Ishikawa (cell line): Measurements from ENCODE around the gene RNF111.

Experiments used
- RAD21 ChIP-seq: IDR thresholded peaks from 2 replicates; pipeline ENCODE4 v1.6.1; 2012; ENCODE audit warnings: low read depth
- REST ChIP-seq: IDR thresholded peaks from 2 replicates; pipeline ENCODE4 v1.6.1; 2012; ENCODE audit warnings: low read depth, mild to moderate bottlenecking
- TCF12 ChIP-seq: IDR thresholded peaks from 2 replicates; pipeline ENCODE4 v1.6.1; 2012; ENCODE audit warnings: low read depth
- YY1 ChIP-seq: IDR thresholded peaks from 2 replicates; pipeline ENCODE4 v1.6.1; 2012; ENCODE audit warnings: low read depth
- TF ChIP-seq, protein P1 (sequence below): IDR thresholded peaks from 2 replicates; pipeline ENCODE4 v1.6.1; 2012

DNA sequence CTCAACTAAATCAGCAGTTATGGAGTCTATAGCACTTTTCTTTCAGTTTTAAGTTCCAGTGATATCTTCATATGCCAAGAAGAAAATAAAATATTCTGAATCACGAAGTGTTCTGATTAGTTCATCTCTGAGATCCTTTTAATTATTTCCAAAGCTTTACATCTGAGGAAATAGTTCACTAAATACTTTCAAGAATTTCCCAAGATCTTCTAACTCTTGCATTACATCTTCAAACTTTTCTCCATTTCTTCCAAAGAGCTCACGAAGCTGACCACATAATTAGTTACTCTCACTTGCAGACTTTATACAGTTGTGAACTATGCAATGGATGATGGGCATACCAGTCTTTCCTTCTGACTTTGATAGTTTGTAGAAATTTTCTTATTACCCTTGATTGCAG, 4.2 kb upstream of the RNF111 start:
- TF ChIP-seq YY1 (no peak), RAD21 (no peak), TCF12 (no peak), REST (no peak)
- TF ChIP-seq, protein P1, sequence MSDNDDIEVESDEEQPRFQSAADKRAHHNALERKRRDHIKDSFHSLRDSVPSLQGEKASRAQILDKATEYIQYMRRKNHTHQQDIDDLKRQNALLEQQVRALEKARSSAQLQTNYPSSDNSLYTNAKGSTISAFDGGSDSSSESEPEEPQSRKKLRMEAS, result no peak
